ENCODE results near the gene TTC14. TPM values are rescaled to one million over a fixed set of nuclear protein-coding genes. Genes with fewer than 3 reads are reported as not detected.

TTC14 gene
- polyA plus RNA-seq (2011; rRNA removed), result 18.0 and 27.3 TPM in 2 replicates
- polyA minus RNA-seq (2011; rRNA and poly(A)+ RNA removed), result 54.5 and 83.0 TPM in 2 replicates

GRCh38 chr3:180601688-180602666 lies at the start of gene TTC14:
TTC14 (plus strand) TSS chr3:180602163; CDS start chr3:180602262, 99 bp downstream.
- CTCF ChIA-PET, result interaction anchor here (0.8 to 1.3 kb wide), 3 partner anchors 10 to 834 kb away, joined by 3 to 4 read pairs (median 3); no protein-coding TSS in a partner anchor
- POLR2A ChIA-PET, result no interaction called here
- TF ChIP-seq, protein P1, sequence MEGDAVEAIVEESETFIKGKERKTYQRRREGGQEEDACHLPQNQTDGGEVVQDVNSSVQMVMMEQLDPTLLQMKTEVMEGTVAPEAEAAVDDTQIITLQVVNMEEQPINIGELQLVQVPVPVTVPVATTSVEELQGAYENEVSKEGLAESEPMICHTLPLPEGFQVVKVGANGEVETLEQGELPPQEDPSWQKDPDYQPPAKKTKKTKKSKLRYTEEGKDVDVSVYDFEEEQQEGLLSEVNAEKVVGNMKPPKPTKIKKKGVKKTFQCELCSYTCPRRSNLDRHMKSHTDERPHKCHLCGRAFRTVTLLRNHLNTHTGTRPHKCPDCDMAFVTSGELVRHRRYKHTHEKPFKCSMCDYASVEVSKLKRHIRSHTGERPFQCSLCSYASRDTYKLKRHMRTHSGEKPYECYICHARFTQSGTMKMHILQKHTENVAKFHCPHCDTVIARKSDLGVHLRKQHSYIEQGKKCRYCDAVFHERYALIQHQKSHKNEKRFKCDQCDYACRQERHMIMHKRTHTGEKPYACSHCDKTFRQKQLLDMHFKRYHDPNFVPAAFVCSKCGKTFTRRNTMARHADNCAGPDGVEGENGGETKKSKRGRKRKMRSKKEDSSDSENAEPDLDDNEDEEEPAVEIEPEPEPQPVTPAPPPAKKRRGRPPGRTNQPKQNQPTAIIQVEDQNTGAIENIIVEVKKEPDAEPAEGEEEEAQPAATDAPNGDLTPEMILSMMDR (IDR thresholded peaks at IDR 0.05; ENCODE audit: insufficient read depth, low read depth, low read length), result 0 out of 2 replicates have a peak, but pooled peaks have one; percentile 9
- DNase-seq (ENCODE audit: low read depth), result peak; percentile 81
- Histone ChIP-seq H3K27me3 (ENCODE audit: control insufficient read depth, insufficient read depth, low read length) (no peaks in the 10 kb centered on the region; the same call in 1 of the 2 replicates), H3K4me3 (ENCODE audit: low read depth, low read length) (peak within 1 kb of the TSS; percentile 93), H3K36me3 (ENCODE audit: control insufficient read depth, insufficient read depth, low read length) (peaks cover 1% of the 10 kb centered on the region; the same call in 1 of the 2 replicates)

DNA sequence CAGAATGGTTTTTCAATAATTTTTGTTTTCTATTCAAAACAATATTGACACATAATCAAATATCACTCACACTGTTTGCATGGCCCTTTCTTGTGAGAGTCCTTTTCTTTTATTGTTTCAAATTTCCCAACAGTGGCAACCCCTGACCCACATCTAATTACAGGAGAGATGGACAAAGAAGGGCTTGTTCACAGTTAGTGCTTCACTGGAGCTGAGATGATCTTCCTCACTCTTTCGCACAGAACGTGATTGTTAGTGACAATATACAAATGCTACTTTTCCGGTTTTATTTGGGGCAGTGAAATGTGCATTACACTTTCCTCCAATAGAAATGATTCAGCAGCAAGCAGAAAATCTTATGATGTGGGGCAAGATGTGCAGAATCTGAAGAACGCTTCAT lies 38.6 kb upstream of the TTC14 start:
- Histone ChIP-seq H3K27me3 (ENCODE audit: control insufficient read depth, insufficient read depth, low read length) (no peaks in the 10 kb centered on the region), H3K4me3 (ENCODE audit: low read depth, low read length) (no peak overlapping the region), H3K36me3 (ENCODE audit: control insufficient read depth, insufficient read depth, low read length) (no peaks in the 10 kb centered on the region)
- CTCF ChIA-PET, result no interaction called here
- TF ChIP-seq, protein P1 (IDR thresholded peaks at IDR 0.05; ENCODE audit: insufficient read depth, low read depth, low read length), result no peak
- POLR2A ChIA-PET, result no interaction called here
- no peak for DNase-seq (ENCODE audit: low read depth)

- Histone ChIP-seq H3K4me3 (ENCODE audit: low read depth, low read length) (no peak overlapping the region), H3K27me3 (ENCODE audit: control insufficient read depth, insufficient read depth, low read length) (no peaks in the 10 kb centered on the region), H3K36me3 (ENCODE audit: control insufficient read depth, insufficient read depth, low read length) (no peaks in the 10 kb centered on the region)
- TF ChIP-seq, protein P1 (IDR thresholded peaks at IDR 0.05; ENCODE audit: insufficient read depth, low read depth, low read length), result no peak
- POLR2A ChIA-PET, result no interaction called here
- DNase-seq (ENCODE audit: low read depth), result no peak
- CTCF ChIA-PET, result no interaction called here
Observed at GRCh38 chr3:180564676-180565075, 37.3 kb upstream of the TTC14 start.

DNA sequence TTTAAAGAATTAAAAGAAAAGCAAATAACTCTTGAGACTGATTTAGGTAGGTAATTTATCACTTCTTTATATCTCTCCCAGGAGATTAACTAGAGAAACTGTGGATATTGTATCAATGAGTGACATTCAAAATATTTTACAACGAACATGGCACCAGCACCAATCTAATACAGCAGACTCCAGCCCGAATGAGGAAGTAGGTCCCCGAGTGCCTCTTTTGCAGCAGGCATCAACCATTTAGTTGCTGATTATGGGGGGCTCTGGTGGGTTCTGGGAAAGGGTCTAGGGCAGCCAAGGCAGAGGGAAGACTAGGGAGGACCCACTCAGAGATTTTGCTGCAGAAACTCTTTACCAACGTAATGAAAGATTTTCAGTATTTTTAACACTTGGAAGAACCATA lies 31.7 kb upstream of the TTC14 start:
- ChIA-PET POLR2A (no interaction called here), CTCF (no interaction called here)
- DNase-seq (ENCODE audit: low read depth), result no peak
- no peak overlapping the region for H3K4me3 ChIP-seq (ENCODE audit: low read depth, low read length)
- H3K36me3 ChIP-seq (ENCODE audit: control insufficient read depth, insufficient read depth, low read length), result no peaks in the 10 kb centered on the region
- no peaks in the 10 kb centered on the region for H3K27me3 ChIP-seq (ENCODE audit: control insufficient read depth, insufficient read depth, low read length)
- TF ChIP-seq, protein P1 (IDR thresholded peaks at IDR 0.05; ENCODE audit: insufficient read depth, low read depth, low read length), result no peak

DNA sequence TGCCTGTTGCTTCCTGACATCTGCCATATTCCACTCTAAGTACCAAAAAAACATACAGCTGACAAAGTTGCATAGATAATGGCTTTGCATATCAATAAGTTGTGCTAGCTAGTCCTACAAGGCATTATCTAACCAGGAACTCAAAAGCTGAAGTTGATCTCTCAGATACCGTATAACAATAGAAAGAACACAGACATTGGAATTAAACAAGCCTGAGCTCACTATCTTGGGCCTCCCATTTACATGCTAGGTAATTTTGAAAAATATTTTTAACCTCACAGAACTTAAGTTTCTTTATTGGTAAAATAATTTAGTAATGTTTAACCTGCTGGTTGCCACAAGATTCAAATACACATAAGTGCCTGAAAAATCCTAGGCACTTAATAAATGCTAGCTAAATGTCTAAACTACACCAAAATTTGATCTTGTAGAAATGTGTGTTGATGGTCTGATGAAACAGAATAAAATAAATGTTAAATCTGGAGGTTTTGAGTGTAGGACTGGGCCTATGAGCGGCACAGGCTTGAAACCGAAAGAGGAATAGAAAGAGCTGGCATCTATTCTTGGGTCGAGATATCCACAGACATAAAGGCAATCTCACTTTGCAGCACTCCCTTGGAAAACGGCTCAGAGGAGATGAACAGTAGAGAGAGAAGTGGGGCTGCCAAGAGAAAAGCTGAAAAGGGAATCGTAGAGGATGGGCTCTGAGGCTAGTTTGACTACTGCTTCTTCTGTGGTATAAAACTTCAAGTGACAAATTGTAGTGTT lies 29.9 kb upstream of the TTC14 start:
- CTCF ChIA-PET, result no interaction called here

More for the DNA sequence above, 29.9 kb upstream of the TTC14 start:
- Histone ChIP-seq H3K36me3 (ENCODE audit: control insufficient read depth, insufficient read depth, low read length) (no peaks in the 10 kb centered on the region), H3K4me3 (ENCODE audit: low read depth, low read length) (no peak overlapping the region), H3K27me3 (ENCODE audit: control insufficient read depth, insufficient read depth, low read length) (no peaks in the 10 kb centered on the region)
- DNase-seq (ENCODE audit: low read depth), result no peak
- TF ChIP-seq, protein P1 (IDR thresholded peaks at IDR 0.05; ENCODE audit: insufficient read depth, low read depth, low read length), result no peak
- POLR2A ChIA-PET, result no interaction called here
